Inflammatory macrophage (primary cell): ENCODE results near the gene TOP2A.
"Not testable (repeated sequence)": the region's sequence is repeated elsewhere in the genome, so short reads cannot be mapped to it uniquely, and the experiment has no call there.

ENCODE experiments used
- DNase-seq, 2 donors: peaks; one replicate each; pipeline ENCODE4 v3.0.0-alpha.2; 2020 to 2022

Gene TOP2A

GRCh38 chr17:40373999-40374398, 43.7 kb downstream of the TOP2A start:
- no peak for DNase-seq

GRCh38 chr17:40373324-40373723, 44.4 kb downstream of the TOP2A start:
- DNase-seq = peak; percentile 85 to 91

- not testable (repeated sequence) for DNase-seq
Observed at GRCh38 chr17:40372644-40373043, 45.1 kb downstream of the TOP2A start.

- DNase-seq = no peak
Observed at GRCh38 chr17:40372031-40372430, 45.7 kb downstream of the TOP2A start.

DNA sequence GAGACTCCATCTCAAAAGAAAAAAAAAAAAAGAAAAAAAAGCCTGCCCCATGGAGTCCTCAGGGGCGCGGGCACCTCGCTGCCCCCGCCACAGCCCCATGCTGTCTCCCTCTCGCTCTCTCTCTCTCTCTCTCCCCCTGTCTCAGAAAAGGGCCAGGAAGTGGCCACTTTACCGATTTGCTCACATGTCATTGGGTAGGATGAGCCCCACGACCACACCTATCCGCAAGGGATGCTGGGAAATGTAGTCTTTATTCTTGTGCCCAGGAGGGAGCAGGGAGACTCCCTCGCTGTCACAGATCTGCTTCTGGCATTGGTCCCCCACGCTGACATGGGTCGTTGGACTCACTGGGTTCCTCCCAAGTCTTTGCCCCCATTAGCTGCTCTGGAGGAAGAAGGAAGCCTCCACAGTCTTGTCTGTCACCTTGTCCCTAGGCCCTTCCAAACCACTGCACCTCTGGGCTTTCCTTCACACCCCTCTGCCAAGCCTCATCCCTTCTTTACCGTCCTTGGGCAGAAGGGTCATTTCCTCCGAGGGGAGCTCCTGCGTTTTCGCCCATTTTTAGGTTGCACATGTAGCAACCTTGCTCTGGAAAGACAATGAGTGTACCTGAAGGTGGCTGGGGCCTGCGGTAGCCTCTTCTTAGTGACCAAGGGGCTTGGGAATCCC, 46.3 kb downstream of the TOP2A start:
- no peak for DNase-seq

DNA sequence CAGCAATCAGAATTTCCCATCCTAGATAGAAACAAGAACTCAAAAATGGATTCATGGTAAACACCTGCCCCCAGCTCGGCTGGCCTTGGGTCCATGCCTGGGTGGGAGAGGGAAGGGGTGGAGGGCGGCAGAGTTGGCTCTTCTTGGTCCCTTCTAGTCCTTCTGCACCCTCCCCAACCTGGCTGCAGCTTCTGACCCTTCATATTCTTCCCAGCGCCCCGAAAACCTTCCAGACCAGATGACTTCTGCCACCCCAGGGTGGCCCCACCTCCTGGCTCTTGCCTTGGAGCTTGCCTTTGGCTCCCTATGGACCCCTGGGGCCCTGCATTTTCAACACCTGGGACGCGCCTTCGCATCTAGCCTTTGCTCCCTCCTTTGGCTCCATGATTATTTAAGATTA, 47.8 kb downstream of the TOP2A start:
- DNase-seq = no peak

DNA sequence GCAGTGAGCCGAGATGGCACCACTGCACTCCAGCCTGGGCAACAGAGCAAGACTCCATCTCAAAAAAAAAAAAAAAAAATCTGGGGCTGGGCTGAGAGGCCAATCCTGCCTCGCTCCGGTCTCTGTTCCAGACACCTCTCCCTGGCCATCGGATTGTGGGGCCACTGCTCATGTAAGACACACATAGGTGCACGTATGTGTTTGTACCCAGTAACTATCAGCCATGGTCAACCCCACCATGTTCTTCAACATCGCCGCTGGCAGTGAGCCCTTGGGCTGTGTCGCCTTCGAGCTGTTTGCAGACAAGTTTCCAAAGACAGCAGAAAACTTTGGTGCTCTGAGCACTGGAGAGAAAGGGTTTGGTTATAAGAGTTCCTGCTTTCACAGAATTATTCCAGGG, 50.0 kb downstream of the TOP2A start:
- DNase-seq = not testable (repeated sequence)

DNA sequence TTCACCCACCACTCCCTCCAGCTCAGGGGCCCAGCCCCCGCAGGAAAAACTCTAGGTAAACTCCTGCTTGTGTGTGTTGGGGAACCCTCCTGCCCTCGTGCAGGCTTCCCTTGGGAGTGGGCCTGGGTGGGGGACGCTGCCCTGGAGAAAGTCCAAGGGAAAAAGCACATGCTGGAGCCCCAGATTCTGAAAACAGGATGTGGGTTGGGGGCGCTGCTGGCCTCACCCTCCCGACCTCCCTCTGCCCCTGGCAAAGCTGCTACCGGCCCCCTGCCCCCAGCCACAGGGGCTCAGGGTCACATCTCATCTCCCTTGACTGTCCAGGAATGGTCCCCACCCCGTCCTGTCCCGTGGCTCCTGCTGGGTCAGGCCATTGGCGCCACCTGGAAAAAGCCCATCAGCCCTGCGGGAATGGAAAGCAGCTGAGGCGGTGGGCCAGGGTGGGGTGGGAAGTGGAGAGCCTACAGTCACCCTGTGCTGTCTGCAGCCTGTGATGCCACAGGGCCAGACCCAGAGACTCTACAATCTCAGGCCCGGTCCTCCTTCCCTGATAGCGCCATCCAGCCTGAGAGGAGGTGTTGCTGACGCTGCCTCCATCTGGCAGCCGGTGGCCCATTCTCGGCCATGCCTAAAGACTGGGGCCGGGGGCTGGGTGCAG, 50.7 kb downstream of the TOP2A start:
- DNase-seq = no peak

GRCh38 chr17:40366076-40366860, 51.4 kb downstream of the TOP2A start:
- no peak for DNase-seq

- no peak for DNase-seq
Observed at GRCh38 chr17:40364906-40365305, 52.8 kb downstream of the TOP2A start.

DNA sequence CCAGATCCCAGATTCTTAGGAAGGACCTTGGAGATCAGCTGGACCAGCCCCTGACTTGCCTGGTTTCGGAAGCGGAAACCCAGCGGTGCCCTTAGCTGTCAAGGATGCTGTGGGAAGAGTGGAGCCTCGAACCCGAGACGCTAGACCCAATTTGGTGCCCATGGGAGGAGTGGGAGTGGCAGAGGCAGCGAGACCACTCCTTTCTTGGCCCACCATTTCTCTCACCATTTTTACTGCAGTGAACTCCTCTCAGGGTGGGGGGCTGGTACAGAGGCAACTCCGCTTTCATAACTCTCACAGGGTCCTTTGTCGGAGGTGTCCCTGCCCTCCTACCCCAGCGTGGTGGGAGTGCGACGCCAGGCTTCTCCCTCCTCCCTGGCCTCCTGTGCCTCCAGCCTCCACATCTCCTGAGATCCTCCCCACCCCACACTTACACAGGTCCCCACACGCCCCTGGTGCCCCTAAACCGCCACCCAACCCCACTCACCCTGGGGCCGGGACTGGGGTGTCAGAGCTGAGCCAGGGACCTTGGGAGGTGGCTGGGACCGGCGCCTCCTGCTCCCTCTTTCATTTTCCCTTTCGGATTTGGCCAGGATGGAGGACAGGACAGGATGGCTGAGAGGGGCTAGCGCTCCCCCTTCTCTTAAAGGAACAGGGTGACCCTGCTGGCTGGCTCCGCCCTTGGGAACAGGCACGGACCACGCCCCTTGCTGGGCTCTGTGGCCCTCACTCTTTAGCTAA, 53.4 kb downstream of the TOP2A start, which contains the start of gene GJD3:
Gene GJD3 (minus strand): TSS at position 617 of the 741 bp plus-strand sequence. CDS start 922 bp downstream, outside the sequence.
- no peak for DNase-seq

DNA sequence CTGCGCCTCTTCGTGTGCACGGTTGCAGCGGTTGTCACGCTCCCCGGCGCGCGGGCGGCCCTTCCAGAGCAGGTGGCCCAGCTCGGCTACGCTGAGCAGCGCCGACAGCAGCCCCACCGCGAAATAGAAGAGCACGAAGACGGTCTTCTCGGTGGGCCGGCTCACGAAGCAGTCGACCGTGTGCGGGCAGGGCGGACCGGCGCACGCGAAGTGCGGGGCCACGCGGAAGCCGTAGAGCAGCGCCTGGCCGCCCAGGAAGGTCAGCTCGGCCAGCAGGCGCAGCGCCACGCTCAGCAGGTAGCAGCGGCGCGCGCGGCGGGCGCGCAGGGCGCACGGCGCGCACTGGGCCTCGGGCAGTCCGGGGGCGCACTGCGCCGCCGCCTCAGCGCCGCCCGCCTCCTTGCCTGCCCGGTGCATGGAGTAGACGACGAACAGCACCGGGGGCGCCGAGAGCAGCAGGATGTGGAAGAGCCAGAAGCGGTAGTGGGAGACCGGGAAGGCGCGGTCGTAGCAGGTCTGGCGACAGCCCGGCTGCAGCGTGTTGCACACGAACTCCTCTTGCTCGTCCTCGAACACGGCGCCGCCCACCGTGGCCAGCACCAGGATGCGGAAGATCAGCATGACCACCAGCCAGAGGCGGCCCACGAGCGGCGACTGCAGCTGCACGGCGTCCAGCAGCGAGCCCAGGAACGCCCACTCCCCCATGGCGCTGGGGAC, 54.4 kb downstream of the TOP2A start:
- DNase-seq = peak; percentile 42 to 76

DNA sequence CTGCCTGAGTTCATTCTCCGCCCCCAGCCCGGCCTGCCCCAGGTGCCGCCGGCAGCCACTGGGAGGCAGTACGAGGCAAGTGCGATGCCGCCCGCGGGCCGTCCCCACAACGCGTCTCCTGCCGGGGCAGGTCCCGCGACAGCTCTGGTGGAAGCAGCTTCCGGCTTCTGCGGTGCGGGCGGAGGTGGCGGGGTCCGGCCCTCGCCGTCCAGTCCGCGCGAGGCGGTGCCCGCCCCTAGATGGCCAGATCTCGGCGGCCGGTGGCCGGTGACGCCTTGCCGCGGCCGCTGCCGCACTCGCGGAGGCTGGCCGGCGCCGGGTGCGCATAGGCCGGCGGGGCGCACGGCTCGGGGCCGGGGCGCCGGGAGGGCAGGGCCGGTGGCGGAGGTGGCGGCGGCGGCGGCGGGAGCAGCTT, 55.0 kb downstream of the TOP2A start:
- peak; percentile 74 to 89 for DNase-seq

- DNase-seq = no peak
Observed at GRCh38 chr17:40361925-40362695, 55.6 kb downstream of the TOP2A start.

DNA sequence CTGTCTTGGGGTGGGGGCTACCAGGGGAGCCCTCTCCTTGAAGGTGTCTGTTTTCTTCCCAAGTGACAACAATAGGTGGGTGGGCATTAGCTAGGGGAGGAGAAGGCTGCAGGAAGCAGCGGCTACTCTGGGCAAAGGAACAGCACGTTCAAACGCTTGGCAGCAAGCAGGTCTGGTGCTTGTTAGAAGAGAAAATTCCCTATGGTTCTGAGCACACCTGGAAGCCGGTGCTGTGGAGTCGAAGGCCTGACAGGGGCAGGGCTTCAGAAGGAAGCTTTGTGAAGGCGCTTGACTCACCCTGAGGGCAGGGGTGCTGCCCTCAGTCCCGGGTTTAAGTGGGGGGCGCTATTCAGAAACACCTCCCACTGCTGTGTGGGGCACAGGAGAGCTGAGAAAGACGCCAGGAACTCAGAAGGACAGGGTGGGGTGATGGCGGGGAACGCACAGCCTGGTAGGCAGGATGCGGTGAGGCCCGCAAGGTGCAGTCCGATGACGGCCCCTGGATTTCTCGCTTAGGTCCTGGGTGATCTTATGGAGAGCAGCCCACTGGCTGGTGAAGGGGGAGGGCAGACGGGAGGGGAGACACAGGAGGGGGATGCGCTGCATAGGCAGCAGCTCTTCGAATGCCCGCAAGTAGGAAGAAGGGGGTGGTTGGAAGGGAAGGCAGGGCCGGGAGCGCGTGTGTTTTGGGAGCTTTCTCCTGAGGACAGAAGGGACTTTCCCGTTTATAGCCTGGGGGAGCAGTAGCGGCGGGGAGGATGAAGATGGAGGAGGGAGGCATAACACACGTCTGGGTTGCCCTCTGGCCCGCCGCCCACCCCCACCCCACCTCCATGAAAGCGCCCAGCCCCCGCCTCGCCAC, 56.4 kb downstream of the TOP2A start:
- no peak for DNase-seq

GRCh38 chr17:40360091-40360490, 57.6 kb downstream of the TOP2A start:
- DNase-seq = no peak

GRCh38 chr17:40358323-40359038, 59.2 kb downstream of the TOP2A start:
- DNase-seq = peak; percentile 90 to 91

DNA sequence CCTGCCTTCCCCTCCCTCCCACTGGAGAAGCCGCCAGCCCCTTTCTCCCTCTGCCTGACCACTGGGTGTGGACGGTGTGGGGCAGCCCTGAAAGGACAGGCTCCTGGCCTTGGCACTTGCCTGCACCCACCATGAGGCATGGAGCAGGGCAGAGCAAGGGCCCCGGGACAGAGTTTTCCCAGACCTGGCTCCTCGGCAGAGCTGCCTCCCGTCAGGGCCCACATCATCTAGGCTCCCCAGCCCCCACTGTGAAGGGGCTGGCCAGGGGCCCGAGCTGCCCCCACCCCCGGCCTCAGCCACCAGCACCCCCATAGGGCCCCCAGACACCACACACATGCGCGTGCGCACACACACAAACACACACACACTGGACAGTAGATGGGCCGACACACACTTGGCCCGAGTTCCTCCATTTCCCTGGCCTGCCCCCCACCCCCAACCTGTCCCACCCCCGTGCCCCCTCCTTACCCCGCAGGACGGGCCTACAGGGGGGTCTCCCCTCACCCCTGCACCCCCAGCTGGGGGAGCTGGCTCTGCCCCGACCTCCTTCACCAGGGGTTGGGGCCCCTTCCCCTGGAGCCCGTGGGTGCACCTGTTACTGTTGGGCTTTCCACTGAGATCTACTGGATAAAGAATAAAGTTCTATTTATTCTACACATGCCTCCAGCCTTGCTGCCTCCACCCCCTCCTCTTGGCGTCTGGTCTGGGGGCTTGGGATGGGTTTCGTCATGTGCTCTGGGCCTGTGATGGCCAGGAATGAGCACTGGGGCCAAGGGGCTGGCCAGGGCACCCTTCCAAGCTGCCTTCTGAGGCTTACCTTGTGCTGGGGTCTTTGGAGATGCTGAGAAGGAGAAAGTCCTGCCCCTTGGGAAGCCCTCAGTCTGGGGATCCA, 60.5 kb downstream of the TOP2A start:
- no peak for DNase-seq
